HG03097 (cell line): ENCODE measurements around the gene KASH5.

Source experiments
- ATAC-seq: cut with Tn5 transposase; IDR thresholded peaks from one replicate; pipeline ENCODE4 v1.9.1; 2021; ENCODE audit not compliant: unreplicated experiment, low FRiP score

The KASH5 gene

DNA sequence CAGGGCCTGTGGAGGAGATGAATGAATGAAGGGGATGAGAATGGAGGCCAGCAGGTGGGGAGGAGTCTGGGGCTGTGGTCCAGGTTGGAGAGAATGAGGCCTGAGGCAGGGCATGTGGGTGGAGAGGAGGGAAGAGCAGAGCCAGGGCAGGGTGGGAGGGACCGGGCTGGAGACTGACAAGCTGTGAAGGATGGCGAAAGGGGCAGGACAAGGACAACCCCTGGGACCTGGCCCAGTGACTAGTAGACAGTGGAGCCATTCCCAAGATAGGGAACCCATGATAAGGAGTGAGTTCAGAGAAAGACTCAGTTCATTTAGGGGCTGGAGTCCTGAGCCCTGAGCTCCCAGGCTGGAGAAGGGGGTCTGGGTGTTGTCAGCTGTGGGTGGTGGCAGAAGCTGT, 32.2 kb downstream of the KASH5 start:
- ATAC-seq = no peak

DNA sequence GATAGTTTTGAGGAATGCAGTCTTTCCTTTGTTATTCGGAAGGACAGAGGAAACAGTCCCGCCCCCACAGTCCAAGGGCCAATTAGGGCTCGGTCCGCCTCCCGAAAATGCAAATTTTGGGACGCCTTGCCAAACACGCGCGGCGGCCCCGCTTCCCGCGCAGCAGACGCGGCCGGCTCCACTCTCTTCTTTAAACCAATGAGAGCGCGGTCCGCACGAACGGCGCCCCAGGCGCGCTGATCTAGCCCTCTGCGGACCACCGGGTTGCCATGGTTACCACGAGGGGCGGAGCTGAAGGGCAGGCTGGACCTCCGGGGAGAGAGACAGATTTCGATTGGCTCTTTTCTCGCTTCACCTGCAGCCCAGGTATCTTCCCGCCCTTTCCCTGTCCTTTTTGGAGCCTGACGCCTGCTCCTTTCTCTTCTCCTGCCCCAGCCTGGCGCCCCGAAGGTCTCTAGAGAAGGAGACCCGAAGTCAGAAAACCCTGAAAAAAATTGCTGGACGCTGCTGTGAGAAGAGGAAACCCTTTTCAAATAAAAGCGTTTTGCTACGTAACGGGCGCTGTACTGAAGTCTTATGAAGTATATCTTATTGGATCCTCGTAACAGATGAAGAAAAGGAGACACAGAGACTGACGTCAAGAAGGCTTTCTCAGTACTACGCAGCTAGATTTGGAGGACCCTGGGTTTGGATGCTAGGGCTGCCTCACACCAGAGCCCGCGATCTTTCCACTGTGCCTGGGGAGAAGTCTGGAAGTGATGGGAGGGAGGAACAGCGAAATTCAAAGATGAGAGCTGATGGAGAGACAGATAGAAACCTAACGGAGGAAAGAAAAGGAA, 33.2 kb downstream of the KASH5 start:
- ATAC-seq = no peak

DNA sequence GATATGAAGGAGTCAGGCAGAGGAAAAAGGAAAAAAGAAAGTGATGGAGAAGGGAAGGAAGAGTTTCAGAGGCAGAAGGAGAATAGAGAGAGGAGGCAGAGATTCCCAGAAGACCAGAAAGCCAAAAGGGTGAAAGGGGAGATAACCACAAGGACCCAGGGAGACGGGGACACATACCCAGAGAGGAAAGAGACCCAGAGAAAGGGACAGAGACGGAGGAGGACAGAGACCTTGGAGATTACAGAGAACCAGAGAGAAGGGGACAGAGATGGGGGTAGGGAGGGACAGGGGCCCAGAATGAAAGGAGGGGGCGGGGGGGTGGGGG, 33.8 kb downstream of the KASH5 start:
- ATAC-seq = no peak

DNA sequence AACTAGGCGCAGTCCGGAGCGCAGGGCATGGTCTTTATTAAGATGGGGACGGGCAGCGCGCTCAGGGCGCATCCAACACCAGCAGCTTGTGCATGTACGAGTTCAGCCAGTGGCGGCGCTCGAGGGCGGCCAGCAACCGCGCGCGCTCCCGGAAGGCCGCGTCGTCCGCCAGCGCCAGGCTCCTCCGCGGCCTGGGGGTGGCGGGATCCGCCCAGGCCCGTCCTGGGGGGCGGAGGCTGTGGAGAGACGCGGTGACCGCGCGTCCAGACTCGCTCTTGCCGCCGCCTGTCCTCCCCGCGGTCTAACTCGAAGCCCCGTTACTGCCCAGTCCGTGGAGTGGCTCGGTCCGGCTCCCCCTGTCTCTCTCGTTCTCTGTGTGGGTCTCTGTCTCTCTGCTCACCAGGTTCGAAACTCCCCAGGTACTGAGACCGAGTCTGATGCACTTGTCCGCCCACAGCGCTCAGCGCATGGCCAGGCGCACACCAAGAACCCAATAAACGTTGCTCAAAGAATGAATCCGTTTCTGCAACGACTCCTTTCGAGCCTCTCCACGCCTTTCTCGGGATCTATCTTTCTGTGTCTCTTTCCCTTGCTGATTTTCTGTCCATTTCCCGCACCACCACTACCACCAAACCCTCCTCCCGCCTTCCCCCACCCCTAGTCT, 34.5 kb downstream of the KASH5 start:
- no peak for ATAC-seq

DNA sequence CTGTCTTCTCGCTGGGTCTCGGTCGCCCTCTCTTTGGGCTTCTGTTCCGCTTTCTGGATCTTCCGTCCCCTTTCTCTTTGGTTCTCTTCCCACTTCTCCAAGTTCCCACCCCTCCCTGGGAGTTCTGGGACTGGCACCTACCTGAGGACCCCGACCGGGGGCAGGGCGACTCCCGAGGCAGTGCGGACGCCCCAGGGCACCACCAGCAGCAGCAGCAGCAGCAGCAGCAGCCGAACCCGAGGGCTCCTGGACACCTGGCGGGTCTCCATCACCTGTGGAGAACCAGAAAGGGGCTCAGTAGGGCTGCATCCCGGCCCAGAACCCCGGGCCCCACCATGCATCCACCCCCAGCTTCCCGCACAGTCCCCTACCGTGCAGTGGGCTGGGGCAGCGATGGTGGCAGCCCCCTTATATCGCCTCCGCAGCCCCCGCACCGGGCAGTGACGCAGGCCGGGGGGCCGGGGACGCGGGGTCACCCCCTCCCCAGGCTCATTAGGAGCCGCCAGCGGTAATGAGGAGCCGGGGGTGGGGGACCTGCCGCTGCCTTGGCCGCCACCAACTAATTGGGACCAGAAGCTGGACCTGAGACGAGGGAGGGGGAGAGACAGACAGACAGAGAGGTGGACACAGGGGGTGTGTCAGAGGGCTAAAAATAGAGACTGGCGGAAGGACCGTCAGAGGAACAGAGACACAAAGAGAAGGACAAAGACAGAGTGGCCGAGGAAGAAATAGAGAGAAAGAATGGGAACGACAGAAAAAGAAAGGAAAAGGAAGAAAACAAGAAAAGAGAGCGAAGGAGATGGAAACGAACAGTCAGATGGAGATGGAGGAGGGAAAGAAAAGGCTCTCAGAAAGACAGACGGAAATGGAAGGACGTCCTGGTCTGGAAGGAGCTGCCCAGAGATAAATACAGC, 35.3 kb downstream of the KASH5 start, which contains the start of gene PTH2:
Gene PTH2 (minus strand): TSS at position 371 of the 914 bp plus-strand sequence. CDS start 102 bp downstream, at position 269.
- ATAC-seq = no peak

DNA sequence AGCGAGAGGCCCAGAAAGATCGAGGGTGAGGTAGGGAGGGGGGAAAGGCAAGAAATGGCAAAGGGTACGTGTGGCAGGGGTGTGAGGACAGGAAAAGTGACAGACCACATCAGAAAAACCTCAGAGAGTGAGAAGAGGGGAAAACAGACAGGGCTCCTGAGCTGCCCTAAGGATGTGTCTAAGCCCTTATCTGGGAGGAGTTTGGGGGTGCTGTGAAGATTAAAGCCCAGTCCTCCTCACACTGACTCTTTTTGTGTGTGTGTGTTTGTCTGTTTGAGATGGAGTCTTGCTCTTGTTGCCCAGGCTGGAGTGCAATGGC, 35.9 kb downstream of the KASH5 start:
- no peak for ATAC-seq

DNA sequence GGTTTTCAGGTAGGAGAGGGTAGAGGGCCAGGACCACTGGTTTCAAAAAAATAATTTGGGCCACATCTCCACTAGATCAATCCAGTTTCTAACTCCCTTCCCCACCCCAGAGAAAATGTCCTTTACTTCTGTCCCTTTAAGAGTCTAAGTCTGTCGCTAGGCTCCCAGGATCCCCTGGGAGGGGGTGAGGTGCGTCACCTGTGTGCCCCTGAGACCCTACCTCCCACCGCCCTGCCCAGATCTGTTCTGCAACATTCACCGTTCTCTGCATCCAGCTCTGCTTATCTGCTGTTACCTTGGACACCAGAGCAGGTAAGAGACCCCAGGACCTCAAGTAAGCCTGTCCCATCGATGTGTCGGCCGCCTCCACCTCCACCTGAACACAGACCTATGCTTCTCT, 37.1 kb downstream of the KASH5 start, which contains the start of gene GFY:
Gene GFY (plus strand): TSS at position 211 of the 400 bp plus-strand sequence. CDS start 1,043 bp downstream, outside the sequence.
- no peak for ATAC-seq

DNA sequence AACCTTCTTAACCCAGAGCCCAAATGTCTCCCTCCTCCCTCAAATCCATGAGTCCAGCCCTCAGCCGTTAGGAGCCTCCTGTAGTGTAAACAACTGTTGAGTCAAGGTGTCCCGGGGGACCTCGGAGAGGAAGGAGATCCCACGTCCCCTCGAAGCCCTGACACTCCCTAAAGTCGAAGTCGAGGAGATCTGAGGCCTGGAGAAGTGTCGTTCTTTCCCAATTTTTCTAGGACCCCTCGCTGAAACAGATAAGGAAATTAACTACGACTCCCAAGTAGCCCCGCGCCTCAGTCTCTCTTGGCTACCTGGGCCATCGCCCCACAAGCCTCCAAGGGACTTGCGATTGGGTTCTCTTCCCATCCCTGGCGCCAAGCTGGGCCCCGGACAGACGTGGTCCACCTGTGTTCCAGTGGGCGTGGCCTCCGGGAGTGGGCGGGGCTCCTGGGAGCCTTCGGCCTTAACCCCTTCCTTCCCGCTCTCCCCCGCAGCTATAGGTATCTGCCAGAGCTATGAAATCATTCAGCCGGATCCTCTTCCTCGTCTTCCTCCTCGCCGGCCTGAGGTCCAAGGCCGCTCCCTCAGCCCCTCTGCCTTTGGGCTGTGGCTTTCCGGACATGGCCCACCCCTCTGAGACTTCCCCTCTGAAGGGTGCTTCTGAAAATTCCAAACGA, 38.0 kb downstream of the KASH5 start:
- ATAC-seq = no peak

DNA sequence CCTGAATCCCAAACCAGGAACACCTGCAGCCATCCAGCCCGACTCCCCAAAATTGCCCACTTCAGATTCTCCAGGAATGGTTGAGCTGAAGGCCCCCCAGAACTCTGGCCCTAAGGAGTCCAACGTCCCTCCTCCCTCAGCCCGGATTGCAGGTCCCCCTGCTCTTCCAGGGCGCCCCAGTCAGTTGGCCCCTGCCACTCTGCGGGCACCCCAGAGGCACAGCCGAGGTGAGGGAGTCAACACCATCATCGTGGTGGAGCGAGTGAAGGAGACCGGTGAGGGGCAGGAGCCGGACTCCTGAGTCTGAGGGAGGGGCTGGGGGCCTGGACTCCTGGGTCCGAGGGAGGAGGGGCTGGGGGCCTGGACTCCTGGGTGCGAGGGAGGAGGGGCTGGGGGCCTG, 39.3 kb downstream of the KASH5 start:
- no peak for ATAC-seq

DNA sequence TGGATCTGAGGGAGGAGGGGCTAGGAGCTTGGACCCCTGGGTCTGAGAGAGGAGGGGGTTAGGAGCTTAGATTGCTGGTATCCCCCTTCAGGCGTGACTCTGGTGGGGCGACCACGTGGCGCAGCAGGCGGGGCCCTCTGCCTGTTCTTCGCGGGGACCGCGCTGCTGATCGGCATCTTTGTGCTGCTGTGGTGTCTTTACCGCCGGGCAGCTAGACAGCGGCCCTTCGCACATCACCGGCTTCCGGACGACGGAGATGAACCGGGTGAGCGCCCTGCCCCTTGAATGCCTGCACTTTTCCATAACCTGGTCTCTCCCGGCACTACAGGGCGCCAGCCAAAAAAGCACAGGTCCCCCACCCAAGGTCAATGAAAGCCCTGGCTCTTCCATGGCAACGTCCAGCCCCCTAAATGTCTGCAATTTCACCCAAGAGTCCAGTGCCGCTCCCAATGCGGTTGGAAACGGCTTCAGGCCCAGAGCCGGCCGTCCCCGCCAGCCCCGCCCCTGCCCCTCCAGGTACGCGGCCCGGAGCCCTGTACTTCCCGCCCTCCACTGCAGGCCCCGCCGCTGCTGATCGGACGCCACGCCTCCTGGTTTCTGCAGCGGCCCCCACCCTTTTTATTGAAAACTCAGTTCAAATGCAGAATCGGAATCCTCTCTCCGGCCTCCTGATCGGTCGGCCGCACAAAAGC, 40.0 kb downstream of the KASH5 start:
- no peak for ATAC-seq

DNA sequence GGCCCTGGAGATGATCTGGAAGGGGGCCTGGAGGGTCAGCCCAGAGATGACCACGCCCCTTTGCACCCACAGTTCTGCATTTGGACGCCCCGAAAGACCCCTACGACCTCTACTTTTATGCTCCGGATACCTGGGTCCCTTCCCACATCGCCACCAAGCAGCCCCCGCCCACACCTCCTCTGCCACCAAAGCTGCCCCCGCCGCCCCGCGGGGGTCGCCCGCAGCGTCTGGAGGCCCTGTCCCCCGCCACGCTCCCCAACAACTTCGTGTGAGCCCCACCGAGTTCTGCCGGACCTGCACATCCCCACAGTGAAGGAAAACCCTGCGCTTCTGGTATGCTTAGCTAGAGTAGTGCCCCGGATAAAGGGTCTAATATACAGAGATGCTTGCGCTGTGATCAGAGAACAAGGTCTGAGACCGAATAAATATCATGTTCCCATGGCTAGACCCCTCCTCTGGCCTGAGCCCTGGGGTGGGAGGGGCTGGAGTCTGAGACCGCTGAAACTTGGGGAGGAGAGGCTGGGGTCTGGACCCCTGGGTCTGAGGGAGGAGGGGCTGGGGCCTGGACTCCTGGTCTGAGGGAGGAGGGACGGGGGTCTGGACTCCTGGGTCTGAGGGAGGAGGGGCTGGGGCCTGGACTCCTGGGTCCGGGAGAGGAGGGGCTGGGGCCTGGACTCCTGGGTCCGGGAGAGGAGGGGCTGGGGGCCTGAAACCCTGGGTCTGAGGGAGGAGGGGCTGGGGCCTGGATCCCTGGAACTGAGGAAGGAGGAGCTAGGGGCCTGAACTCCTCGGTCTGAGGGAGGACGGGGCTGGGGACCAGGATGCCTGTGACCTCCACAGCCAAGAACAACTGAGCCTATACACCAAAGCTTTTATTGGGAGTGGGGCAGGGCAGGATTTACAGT, 40.8 kb downstream of the KASH5 start:
- ATAC-seq = no peak

DNA sequence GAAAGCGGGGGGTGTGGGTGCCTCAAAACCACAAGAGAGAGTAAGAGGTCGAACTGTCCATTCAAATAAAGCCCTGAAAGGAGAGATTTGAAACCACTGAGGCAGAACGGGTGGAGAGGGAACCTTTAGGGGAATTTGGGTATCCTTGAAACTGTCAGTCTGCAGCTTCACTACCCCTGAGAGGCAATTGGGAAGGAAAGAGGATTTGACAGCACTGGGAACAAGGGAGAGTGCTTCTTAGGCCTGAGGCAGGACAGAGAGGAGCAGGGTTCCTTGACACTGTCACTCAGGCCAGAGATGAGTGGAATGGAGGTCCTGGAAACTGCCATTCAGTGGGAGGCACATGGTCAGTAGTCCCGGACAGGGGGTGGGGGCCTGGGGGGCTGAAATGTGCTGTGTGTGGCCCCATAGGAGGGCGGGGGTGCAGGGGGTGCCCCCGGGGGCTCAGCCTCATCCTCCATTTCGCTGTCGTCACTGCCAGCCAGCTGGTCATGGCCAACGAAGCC, 42.2 kb downstream of the KASH5 start:
- ATAC-seq = no peak

DNA sequence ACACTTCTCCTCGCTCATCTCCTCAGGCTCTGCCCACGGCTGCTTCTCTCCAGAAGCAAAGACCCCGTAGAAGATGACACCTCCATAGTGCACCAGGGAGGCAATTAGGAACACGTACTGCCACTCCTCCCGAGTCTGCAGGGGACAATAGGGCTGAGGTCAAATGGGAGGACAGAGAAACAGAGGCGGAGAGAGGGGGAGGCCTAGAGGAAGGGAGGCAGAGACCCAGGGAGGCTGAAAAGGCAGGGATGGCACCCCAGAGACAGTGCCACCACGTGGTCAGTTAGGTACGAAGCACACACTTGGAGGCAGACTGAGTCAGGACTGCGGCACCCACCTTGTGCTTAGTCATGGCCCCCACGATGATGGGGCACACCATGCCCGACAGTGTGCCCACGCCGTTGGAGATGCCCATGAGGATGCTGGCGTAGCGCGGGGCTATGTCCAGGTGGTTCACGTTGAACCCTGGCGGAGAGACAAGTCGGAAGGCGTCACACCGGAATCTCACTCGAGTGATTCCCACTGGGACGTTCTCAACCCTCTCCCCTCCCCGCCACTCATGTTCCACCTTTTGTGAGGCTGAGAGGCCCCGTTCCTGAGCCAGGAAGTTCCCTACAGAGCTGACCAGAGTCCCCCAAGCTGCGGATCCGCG, 42.8 kb downstream of the KASH5 start:
- ATAC-seq = no peak

DNA sequence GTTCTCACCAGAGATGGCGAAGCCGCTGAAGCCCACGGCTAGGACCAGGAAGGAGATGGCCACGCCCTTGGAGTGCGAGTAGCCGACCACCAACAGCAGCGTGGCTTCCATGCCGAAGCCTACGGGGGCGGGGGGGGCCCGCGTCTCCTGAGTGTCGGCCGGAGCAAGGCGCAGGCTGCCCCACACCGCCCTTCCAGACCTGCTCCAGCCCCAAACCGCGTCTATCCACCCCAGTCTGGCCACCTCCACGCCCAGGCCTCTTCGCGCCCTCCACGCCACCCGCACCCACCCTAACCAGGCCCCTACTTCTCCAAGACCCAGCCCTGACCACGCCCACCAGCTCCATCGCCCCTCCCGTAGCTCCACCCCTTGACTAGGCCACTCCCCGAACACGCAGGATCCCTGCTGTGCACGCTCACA, 43.3 kb downstream of the KASH5 start:
- no peak for ATAC-seq

DNA sequence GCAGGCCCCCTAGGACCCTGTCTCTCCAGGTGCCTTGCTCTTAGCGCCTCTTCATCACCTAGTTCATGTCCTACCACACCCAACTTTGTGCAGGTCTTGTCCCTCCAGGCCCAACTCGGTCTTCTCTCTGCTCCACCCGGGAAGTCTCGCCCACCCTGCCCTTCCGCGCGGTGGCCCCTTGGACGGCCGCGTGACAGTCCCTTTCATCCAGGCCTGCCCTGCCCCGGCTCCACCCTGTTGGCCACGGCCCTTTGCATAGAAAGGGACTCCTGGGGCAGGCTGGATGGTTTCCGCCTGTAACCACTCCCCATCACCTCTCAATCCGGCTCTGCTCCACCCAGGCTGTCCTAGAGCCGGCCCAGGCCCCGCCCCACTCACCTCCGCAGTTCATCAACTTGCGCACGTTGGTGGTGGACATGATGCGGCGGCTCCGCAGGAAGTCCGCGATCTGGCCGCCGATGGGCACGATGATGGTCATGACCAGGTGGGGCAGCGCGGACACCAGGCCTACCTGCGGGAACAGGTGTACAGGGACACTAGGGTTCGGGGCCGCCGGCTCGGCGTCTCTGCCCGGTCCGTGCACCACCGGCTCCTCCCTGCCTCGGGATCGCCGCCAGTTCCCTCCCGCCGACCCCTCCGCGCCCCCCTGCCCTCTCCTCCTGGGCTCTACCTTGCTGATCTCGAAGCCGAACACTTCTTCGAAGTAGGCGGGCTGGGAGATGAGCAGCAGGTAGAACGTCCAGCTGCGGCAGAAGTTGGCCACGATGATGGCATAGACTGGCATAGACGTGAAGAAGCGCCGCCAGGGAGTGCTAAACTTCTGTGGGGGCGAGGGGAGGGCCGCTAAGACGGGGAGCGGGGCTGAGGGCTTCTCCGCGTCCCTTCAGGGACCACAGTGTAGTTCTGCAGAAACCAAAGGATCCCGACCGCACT, 44.4 kb downstream of the KASH5 start:
- ATAC-seq = no peak

DNA sequence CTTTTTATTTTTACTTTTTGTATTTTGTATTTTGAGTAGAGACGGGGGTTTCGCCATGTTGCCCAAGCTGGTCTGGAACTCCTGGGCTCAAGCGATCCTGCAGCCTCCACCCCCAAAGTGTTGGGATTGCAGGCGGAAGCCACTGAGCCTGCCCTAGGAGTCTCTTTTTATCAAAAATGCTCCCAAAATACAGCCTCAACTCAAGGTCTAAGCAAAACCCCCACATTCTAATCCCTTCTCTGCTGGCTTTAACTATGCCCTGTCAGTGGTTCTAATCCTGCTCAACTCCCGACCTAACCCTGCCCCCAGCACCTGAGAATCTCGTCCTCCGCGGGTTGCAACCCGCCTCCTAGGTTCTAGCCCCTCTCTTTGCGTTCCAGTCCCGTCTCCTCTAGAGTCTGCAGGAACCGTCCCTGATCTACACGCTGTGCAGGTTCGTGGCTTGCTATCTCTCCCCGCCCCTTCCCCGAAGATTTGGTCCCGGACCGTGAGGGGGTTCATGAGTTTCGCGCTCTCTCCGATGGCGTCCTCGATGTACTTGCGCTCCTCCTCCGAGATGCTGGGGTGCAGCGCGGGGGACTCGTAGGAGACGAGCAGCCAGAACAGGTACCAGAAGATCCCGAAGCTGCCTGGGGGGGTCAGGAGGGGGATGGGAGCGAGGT, 45.3 kb downstream of the KASH5 start:
- no peak for ATAC-seq
